ENCODE measurements around the gene GAS2L1. TPM values are rescaled to one million over a fixed set of nuclear protein-coding genes. Genes with fewer than 3 reads are reported as not detected.
"Not testable (repeated sequence)": the region's sequence is repeated elsewhere in the genome, so short reads cannot be mapped to it uniquely, and the experiment has no call there.

GAS2L1 gene
- total RNA-seq, 1 experiment from 2014 or later: 28.3 TPM

- H3K27me3 ChIP-seq (ENCODE audit: control insufficient read depth, insufficient read depth, low read length): no peaks in the 10 kb centered on the region
- H3K4me3 ChIP-seq (ENCODE audit: insufficient read depth, low read depth, low read length): no peak overlapping the region
- DNase-seq: no peak
- peaks cover 16% of the 10 kb centered on the region for H3K36me3 ChIP-seq (replicated peaks; ENCODE audit: control insufficient read depth, insufficient read depth, low read length)
Observed at GRCh38 chr22:29344137-29344536, 37.7 kb downstream of the GAS2L1 start.

DNA sequence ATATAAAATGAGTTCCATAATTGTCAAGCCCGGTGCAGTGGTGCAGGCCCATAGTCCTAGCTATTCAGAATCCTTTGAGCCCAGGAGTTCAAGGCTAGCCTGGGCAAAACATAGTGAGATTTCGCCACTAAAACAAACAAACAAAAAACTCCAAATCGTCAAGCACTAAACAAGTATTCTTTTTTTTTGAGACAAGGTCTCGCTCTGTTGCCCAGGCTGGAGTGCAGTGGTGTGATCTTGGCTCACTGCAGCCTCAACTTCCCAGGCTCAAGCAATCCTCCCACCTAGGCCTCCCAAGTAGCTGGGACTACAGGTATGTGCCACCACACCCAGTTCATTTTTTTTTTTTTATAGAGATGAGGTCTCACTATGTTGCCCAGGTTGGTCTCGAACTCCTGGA, 38.4 kb downstream of the GAS2L1 start:
- not testable (repeated sequence) for H3K4me3 ChIP-seq (ENCODE audit: insufficient read depth, low read depth, low read length); DNase-seq; H3K27me3 ChIP-seq (ENCODE audit: control insufficient read depth, insufficient read depth, low read length)
- peaks cover 15% of the 10 kb centered on the region for H3K36me3 ChIP-seq (replicated peaks; ENCODE audit: control insufficient read depth, insufficient read depth, low read length)

DNA sequence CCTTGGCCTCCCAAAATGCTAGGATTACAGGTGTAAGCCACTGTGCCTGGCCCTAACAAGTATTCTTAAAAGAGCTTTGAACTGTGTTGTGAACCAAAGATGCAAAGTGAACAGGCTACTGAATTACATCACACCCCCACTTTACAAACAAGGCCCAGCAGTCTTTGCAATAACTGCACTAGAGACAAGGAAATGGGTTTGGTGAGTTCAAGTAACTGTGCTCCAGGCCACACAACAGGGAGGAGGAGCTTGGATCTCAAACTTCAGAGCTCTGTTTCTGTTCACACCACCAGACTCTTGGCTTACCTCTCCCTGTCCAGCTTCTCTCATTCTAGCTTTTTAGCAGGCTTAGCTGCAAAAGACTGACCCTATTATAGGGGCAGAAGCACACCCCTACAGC, 39.5 kb downstream of the GAS2L1 start:
- Histone ChIP-seq H3K4me3 (ENCODE audit: insufficient read depth, low read depth, low read length) (no peak overlapping the region), H3K27me3 (ENCODE audit: control insufficient read depth, insufficient read depth, low read length) (no peaks in the 10 kb centered on the region), H3K36me3 (replicated peaks; ENCODE audit: control insufficient read depth, insufficient read depth, low read length) (peaks cover 19% of the 10 kb centered on the region)
- DNase-seq: no peak

GRCh38 chr22:29346659-29347058, 40.2 kb downstream of the GAS2L1 start:
- no peaks in the 10 kb centered on the region for H3K27me3 ChIP-seq (ENCODE audit: control insufficient read depth, insufficient read depth, low read length)
- DNase-seq: no peak
- H3K36me3 ChIP-seq (replicated peaks; ENCODE audit: control insufficient read depth, insufficient read depth, low read length): peaks cover 22% of the 10 kb centered on the region
- H3K4me3 ChIP-seq (ENCODE audit: insufficient read depth, low read depth, low read length): no peak overlapping the region

- H3K36me3 ChIP-seq (replicated peaks; ENCODE audit: control insufficient read depth, insufficient read depth, low read length): peaks cover 28% of the 10 kb centered on the region
- H3K4me3 ChIP-seq (ENCODE audit: insufficient read depth, low read depth, low read length): no peak overlapping the region
Observed at GRCh38 chr22:29348041-29348440, 41.6 kb downstream of the GAS2L1 start.

GRCh38 chr22:29348956-29349355, 42.5 kb downstream of the GAS2L1 start:
- DNase-seq: no peak
- H3K36me3 ChIP-seq (replicated peaks; ENCODE audit: control insufficient read depth, insufficient read depth, low read length): peaks cover 33% of the 10 kb centered on the region
- no peak overlapping the region for H3K4me3 ChIP-seq (ENCODE audit: insufficient read depth, low read depth, low read length)
- no peaks in the 10 kb centered on the region for H3K27me3 ChIP-seq (ENCODE audit: control insufficient read depth, insufficient read depth, low read length)

More at GRCh38 chr22:29348041-29348440, 41.6 kb downstream of the GAS2L1 start:
- H3K27me3 ChIP-seq (ENCODE audit: control insufficient read depth, insufficient read depth, low read length): no peaks in the 10 kb centered on the region
- no peak for DNase-seq

DNA sequence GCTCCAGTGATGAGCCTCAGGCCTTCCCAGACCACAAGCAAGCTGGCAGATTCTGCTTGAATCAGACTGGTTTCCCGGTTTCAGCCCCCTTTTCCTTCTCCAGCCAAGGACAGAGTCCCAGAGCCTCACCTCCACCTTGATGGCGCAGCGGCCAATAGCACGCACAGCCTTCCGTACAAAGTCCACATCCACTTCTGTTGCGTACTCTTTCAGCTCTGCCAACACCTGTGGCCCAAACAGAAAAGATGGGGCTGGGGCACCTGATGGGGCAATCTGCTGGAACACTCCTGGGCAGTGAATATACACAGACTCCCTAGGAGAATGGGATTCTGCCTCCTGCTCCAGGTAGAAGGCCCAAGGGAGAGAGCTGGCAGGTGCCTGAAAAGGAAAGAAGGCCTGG, 44.6 kb downstream of the GAS2L1 start:
- Histone ChIP-seq H3K27me3 (ENCODE audit: control insufficient read depth, insufficient read depth, low read length) (no peaks in the 10 kb centered on the region), H3K36me3 (replicated peaks; ENCODE audit: control insufficient read depth, insufficient read depth, low read length) (peaks cover 39% of the 10 kb centered on the region), H3K4me3 (ENCODE audit: insufficient read depth, low read depth, low read length) (no peak overlapping the region)
- DNase-seq: no peak

- Histone ChIP-seq H3K36me3 (replicated peaks; ENCODE audit: control insufficient read depth, insufficient read depth, low read length) (peaks cover 41% of the 10 kb centered on the region), H3K27me3 (ENCODE audit: control insufficient read depth, insufficient read depth, low read length) (no peaks in the 10 kb centered on the region), H3K4me3 (ENCODE audit: insufficient read depth, low read depth, low read length) (no peak overlapping the region)
- DNase-seq: no peak
Observed at GRCh38 chr22:29351891-29352290, 45.4 kb downstream of the GAS2L1 start.

GRCh38 chr22:29352778-29353177, 46.3 kb downstream of the GAS2L1 start:
- no peak for DNase-seq
- H3K4me3 ChIP-seq (ENCODE audit: insufficient read depth, low read depth, low read length): no peak overlapping the region
- peaks cover 37% of the 10 kb centered on the region for H3K36me3 ChIP-seq (replicated peaks; ENCODE audit: control insufficient read depth, insufficient read depth, low read length)
- H3K27me3 ChIP-seq (ENCODE audit: control insufficient read depth, insufficient read depth, low read length): no peaks in the 10 kb centered on the region

DNA sequence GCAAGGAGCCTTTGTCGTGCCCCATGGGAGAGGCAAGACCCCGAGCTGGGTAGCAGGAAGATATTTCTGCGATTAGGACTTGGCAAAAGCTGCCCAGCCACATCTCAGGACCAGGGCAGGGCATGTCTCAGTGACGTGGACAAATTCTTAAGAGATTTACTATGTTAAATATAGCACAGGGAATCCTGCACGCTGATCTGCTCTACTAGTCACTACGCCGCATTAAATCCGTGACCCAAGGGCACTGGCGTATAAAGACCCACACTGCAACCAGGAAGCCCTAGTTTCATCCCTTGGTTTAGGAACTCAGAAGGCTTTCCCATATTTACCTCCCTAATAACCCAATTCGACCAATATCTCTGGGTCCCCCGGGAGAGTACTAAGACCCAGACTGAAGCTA, 46.8 kb downstream of the GAS2L1 start:
- Histone ChIP-seq H3K4me3 (ENCODE audit: insufficient read depth, low read depth, low read length) (no peak overlapping the region), H3K36me3 (replicated peaks; ENCODE audit: control insufficient read depth, insufficient read depth, low read length) (peaks cover 39% of the 10 kb centered on the region), H3K27me3 (ENCODE audit: control insufficient read depth, insufficient read depth, low read length) (no peaks in the 10 kb centered on the region)
- no peak for DNase-seq

DNA sequence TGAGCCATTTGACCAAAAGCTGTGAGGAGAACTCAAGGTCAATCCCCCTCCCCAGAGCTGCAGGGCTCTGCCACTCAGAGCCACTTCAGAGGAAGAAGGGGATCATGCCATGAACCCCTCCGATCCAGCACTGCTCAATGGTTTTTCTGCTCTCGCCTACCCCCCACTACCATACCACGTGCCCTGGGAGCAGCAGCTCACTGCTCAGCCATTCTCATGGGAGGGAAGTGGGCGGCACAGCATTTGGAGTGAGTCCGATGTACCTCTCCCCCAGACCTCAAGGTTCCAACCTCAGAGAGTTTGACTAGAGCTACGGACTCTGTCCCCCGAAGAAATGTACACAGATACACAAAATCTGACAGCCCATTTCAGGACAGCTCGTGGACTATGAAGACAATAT, 47.4 kb downstream of the GAS2L1 start:
- Histone ChIP-seq H3K36me3 (replicated peaks; ENCODE audit: control insufficient read depth, insufficient read depth, low read length) (peaks cover 43% of the 10 kb centered on the region), H3K4me3 (ENCODE audit: insufficient read depth, low read depth, low read length) (no peak overlapping the region), H3K27me3 (ENCODE audit: control insufficient read depth, insufficient read depth, low read length) (no peaks in the 10 kb centered on the region)
- no peak for DNase-seq

DNA sequence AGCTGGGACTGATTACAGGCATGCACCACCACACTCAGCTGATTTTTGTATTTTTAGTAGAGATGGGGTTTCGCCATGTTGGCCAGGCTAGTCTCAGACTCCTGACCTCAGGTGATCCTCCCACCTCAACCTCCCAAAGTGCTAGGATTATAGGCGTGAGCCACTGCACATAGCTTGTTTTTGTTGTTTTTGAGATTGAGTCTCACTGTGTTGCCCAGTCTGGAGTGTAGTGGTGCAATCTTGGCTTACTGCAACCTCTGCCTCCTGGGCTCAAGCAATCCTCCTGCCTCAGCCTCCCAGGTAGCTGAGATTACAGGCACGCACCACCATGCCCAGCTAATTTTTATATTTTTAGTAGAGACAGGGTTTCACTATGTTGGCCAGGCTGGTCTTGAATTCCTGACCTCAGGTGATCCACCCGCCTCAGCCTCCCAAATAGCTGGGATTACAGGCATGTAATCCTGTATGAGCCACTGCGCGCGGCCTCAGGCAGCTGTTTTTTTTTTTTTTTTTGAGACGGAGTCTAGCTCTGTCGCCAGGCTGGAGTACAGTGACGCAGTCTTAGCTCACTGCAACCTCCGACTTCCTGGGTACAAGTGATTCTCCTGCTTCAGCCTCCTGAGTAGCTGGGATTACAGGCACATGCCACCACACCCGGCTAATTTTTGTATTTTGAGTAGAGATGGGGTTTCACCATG, 50.9 kb downstream of the GAS2L1 start:
- H3K27me3 ChIP-seq (ENCODE audit: control insufficient read depth, insufficient read depth, low read length); H3K4me3 ChIP-seq (ENCODE audit: insufficient read depth, low read depth, low read length); DNase-seq: not testable (repeated sequence)
- peaks cover 29% of the 10 kb centered on the region for H3K36me3 ChIP-seq (replicated peaks; ENCODE audit: control insufficient read depth, insufficient read depth, low read length)

- peak; percentile 88 for DNase-seq
- no peak overlapping the region for H3K4me3 ChIP-seq (ENCODE audit: insufficient read depth, low read depth, low read length)
- H3K36me3 ChIP-seq (replicated peaks; ENCODE audit: control insufficient read depth, insufficient read depth, low read length): peaks cover 16% of the 10 kb centered on the region
- H3K27me3 ChIP-seq (ENCODE audit: control insufficient read depth, insufficient read depth, low read length): no peaks in the 10 kb centered on the region
Observed at GRCh38 chr22:29359469-29359868, 53.0 kb downstream of the GAS2L1 start.

Measured in H7 (cell line).